Renal cortical epithelial cell (primary cell): ENCODE data around the gene CABCOCO1. TPM values are rescaled to one million over a fixed set of nuclear protein-coding genes. Genes with fewer than 3 reads are reported as not detected.

Source experiments
- DNase-seq: peaks from one replicate; pipeline ENCODE4 v3.0.0-alpha.2; 2011; ENCODE audit warnings: low read depth
- total RNA-seq: library from RNA; depleted of rRNA; stranded (reverse); fragments of >200 nt; gene quantifications from 2 replicates; pipeline ENCODE4 v1.2.3, GENCODE V29; 2014

Gene CABCOCO1, protein sequence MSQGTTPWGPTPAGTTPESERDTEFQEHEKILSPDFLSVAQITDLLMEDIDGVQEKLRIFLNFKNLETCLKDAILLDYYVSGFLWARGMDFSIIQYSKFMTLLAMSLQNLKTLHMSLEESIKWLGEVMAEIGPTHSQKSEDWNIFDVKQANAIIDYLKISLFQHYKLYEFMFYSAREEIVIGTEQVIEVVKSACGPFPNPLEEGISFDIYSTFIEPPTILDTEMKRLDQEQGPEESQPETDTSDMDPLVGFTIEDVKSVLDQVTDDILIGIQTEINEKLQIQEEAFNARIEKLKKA
- total RNA-seq: 1.0 and 2.5 TPM in 2 replicates

DNA sequence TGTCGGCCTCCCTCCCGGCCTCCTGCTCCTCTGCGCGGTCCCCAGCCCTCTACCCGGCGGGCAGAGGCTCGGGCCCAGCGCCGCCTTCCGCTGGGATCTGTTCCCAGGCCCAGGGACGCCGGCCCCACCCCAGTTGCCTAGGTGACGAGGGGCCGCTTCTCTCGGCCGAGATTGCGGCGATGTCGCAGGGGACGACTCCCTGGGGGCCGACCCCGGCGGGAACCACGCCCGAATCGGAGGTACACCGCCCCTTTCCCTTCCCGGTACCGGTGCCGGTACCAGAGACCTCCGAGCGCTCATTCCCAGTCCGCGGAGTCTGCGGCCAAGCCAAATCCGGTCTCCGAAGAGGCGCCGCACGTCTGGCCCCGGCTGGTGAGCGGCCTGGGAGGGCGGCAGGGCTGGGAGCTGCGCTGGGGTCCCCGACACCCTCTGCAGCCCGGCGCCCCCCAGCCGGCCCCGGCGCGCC is at the start of gene CABCOCO1:
CABCOCO1 (plus strand) TSS at position 136 of the 466 bp plus-strand sequence; CDS start at position 180, 44 bp downstream.
- DNase-seq: no peak

DNA sequence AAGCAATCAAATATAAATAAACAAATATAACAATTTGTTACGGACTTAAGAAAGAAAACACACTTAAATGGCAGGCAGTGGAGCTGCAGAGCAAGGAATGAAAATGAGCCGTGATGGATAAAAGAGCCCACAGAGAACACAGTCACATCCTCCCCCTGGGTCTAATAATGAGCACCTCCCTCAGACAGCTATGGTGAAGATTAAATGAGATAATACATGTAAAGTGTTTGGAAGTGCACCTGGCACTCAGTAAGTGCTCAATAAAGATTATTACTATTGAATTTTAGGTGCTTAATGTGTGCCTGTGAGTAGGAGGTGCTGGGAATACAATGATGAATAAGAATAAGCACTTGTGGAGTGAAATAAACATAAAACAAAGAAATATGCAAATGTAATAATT is 49.1 kb upstream of the CABCOCO1 start:
- no peak for DNase-seq

DNA sequence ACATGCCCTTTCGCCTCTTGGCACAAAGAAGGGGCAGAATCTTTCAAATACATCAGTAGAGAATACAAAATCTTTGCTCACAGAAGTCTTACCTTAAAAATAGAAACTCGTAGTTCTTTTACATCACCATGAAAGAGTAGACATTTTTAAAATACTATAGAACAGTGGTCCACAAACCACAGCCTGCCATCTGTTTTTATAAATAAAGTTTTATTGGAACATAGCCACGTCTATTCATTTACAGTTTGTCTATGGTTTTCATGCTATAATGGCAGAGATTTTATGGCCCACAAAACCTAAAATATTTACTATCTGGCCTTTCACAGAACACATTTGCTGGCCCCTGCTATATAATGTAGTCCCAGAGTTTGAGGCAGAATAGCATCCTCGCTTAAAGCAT is 46.1 kb upstream of the CABCOCO1 start:
- DNase-seq: no peak

DNA sequence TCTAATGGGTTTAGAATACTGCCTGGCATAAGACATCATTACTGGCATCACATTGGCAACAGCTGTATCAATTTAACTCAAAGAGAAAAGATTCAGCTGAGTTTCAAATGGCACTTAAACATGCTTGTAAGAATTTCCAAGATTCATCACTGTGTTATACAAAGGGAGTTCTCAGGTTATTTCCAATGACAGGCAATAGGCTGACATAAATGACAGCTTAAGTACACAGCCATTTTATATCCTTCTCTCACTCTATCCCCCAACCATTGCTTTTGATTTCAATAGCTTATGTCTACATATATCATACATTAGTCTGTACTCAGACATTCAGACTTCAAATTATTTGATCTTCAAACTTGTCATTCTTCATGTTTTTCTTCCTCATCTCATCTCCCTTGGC is 45.5 kb upstream of the CABCOCO1 start:
- no peak for DNase-seq

DNA sequence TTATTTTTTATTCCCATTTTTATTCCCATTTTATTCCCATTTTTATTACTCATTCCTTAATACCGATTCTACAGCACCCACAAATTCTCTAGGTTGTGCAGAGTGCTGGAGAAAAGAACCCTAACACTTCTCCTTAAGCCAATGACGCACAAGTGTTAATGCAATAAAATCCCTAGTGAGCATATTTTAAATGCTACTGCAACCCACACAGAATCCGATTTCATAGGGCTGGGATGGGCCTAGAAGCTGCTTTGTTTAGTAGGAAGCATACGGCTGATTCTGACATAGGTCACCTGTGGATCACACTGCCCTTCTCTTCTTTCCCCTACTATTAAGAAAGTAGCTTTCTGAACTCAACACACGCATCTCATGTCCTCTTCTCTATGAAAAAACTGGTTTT is 45.1 kb upstream of the CABCOCO1 start:
- no peak for DNase-seq

DNA sequence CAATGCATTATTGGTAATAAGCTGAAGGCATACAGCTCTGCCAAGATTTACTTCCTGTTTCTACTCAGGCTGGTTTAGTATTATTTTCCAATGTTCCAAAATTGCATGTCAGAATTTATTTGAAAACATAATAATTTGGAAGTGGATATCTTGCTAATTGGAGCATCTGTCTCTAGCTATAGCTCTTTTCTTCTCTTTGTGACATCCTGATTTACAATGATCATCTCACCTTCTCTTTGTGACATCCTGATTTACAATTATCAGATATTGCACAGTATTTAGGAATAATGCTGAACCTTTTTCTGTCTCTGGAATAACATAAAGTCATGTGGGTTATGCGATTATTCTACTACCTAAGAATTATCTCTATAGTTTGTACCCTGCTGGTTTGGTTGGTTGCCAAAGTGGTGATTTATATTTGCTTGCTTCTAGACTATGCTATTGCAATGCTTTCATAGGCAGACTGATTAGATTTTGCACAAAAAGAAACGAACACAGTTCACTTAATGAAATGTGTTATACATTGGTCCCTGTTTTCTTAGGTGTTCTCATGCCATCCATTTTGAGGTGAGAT is 44.3 kb upstream of the CABCOCO1 start:
- DNase-seq: no peak

DNA sequence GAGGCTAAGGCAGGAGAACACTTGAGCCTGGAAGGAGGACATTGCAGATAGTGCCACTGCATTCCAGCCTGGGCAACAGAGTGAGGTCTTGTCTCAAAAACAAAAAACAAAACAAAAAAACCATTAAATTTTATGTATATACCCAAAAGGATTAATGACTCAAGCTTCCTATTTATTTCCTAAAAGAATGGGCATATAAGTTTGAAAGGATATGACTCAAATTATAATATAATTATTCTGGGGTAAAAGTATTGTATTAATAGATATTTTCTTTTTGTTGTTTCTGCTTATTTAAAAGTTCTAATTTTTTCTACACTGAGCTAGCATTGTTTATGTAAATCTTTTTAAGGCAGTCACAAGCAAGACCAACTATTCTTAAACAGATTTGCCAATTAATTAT is 42.2 kb upstream of the CABCOCO1 start:
- no peak for DNase-seq

DNA sequence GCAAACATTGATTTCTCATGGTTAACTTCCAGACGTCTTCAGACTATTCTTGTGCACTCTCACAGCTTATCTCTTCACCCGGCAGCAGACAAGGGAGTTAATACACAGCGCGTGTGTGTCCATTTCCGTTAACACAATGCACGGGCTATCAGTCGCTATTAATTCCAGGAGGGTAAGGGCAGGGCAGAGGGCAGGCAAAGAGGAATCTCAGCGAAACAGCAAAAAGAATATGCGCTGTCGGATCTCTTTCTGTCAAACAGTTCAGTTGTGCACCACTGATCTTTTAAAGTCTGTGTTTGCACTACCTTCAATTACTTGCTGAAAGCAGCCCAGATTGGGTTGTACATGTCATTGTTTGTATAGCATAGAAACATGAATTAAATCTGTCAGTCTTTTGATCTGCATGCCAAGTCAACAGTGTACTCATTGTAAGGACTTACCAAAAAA is 41.1 kb upstream of the CABCOCO1 start:
- DNase-seq: no peak

DNA sequence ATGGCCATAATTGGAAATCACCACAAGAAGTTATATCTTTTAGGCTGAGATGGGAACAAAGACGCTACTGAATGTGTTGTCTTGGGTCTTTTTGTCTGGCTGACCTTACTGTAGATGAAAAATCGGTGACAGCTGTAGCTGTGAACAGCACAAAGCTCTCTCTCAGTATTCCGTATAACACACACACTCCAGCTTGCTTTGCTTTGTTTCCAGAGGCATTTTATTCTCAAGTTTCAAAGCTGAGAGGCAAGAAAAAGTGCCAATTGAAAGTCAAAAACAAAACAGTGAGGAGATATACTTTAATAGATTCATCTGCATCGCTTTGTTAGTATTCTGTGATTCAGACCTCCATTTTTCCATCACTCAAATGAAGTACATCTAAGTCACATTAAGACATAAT is 39.6 kb upstream of the CABCOCO1 start:
- no peak for DNase-seq

DNA sequence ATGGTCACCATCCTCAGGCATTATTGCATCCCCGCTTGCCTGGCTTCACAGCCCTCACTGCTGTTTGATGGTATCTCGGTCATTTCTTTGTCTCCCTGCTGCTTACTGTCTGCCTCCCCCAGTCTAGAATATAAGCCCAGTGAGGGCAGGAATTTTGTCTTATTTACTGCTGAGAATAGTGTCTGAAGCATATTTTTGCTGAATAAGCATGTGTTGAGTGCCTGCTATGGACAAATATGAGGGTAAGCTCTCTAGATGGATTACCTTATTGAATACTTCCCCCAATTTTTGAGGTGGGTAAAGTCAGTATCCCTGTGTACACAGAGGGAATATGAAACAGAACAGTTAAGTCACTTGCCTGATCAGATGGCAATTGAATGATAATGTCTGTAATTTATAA is 36.5 kb upstream of the CABCOCO1 start:
- DNase-seq: no peak

DNA sequence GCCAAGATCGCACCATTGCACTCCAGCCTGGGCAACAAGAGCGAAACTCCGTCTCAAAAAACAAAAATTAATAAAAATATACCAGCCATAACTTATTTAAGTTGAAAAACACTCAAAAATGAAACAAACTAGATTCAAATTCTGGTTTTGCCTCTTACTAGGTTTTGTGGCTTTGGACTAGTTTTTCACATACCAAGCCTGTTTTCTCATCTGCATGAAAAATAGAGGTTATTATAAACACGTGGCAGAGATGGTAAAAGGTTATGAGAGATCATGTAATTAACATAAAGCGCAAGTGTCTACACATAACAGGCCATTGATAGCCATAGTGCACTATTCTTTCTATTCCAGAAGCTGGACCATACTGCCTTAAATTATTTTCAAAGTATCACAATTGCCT is 35.5 kb upstream of the CABCOCO1 start:
- no peak for DNase-seq

DNA sequence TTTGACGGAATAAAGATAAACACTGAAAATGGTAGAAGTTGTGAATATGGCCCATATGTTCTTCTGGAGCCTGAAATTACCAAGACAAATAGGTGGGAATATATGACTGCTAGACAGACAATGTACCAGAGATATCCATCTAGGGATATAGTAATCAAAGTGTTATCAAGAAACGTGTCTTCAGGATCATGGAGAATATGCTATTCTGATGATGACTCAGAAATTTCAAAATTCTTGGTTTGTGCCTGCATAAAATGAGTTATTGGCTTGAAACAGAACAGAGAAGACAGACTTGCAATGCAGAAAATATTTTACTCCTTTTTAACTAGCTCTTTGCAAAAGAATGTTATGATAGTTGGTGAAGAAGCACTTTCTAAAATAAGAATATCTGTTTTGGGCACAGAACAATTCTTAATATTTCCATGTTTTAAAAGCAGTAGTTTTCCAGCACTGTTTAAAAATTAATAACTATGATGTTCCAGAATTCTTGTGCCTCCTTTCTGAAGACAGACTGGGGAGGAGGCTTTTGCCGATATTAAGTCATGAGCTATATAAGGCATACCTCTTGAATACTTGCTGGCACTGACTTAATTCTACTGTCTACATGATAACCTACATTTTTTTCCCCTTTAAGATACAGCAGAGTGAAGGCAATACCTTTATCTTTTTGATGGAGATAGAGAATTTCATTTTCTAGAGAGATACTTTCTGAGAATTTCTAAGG is 34.4 kb upstream of the CABCOCO1 start:
- no peak for DNase-seq

DNA sequence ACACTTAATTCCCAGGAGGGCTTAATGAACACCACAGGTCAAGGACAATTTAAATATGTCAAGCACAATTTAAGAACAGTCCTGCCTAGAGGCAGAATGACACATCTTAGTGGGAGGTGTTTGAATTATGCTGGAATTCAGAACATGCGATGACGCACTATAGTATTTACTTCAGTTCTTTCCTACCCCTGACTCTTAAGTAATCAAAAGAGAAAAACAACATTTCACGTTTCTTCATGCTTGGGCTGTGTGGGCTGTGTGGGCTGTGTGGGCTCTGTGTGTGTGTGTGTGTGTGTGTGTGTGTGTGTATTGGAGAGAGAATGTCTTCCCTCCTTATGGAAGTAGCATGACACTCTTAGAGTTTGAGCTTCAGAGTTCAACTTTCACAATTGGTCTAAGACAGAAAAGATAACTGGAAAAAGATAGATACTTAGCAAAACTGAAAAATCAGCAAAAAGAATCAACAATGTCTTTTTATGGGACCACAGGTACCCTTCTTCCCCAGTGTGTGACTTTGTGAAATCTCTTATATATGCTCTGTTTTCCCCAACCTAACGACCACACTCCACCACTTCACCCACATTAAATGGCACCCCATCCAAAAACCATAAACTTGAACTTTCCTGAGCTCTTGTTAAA is 33.7 kb upstream of the CABCOCO1 start:
- peak; percentile 99 for DNase-seq

DNA sequence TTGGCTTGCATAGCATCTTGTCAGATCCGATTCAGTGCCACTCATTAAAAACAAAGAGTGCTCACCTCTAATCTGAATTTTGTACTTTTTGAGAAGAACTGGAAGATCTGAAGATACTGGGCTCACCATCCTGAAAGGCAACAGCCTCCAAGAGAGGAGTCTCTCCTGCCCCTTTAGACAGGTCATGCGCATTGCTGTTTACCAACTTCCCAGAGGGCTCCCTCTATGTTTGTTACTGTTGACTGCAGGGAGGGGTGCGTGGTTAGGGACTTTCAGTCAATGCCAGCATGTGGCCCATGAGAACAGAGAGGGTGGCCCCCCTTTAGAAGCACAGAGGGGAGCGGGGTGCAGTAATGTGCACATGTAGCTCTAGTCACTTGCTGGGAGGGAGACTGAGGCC is 33.2 kb upstream of the CABCOCO1 start:
- no peak for DNase-seq

DNA sequence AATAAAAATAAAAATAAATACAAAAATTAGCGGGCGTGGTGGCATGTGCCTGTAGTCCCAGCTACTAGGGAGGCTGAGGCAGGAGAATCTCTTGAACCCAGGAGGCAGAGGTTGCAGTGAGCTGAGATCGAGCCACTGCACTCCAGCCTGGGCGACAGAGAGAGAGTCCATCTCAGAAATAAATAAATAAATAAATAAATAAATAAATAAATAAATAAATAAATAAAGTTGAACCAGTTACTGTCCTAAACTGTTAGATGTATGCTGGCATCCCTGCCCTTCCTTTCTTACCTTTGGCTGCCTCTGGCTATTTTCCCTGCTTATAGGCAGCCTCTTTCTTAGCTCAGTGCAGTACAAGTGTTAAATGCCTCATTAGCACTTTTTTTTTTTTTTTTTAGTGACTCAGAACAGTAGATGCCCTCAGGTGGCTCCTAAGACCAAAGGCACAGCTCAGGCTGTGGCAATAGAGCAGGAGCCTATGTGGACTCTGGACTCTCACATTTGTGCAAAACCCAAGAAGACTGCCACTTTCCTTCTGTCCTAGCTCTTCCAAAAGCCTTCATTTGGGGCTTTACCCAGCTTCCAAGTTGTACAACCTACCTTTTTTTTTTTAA is 30.6 kb upstream of the CABCOCO1 start:
- DNase-seq: peak; percentile 90

DNA sequence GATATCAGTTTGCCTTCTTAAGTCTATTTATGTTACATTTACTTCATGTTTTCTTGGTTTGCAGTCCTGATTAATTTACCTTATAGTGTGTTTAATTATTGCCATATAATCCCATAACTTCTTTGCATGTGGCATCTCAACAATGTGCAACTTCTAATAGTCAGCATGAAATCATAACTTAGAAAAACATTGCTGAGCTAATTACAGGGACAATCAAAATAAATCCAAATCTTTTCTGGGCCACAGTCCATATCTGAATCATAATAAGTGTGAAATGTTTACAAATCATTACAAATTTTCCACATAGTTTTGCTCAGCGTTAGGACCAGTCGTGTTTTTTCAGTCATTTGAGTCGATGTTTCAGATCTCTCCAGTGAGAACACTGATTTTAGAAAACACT is 29.1 kb upstream of the CABCOCO1 start:
- no peak for DNase-seq

DNA sequence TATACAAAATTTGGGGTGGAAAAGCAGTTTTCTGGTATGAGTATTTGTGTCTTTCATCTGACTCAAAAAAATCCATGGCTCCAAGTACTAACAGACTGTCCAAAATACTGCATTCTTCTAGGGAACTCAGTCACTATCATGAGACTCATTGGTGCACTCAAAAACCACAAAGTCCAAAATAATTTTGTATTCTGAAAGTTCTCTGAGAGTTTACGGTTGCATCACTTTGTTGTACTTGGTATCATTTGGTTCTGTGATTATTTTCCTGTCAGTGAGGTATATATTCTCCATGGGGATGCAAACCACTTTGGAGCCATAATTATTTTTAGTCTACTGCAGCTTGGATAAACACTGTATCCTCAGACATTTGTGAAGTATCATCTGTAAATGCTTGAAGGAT is 28.0 kb upstream of the CABCOCO1 start:
- no peak for DNase-seq

DNA sequence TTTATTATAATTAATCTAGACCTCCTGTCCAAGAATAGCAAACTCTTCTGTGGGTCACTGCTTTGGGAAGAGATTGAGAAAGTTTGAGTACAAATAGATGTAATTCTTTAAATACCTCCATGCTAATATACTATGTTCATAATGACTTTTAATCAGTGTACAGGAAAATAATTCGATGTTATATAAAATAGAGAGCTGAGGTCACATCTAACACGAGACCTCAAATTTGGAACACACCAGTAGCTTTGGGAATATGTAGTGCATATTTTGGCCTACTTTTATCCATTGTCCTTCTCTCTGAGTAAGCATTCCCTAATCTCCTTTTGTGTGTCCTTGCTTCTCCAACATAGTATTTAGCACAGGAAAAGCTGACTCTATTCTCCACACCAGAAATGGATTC is 27.3 kb upstream of the CABCOCO1 start:
- DNase-seq: no peak

DNA sequence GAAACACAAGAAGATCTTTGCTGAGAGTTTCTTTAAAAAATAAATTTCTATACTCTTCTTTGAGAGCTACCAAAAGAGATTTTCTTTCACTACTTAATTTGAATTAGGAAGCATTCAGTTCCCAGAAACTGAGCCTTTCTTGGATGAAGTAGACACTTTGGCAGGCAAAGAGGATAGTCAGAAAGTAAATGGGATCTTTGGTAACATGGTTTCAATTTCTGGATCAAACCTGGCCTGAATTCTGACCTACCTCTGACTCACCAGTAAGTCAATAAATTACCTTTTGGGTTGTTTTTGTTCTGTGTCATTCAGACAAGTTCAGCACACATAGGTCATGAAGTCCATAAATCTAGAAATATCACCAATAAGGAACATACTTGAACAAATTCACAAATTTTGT is 26.8 kb upstream of the CABCOCO1 start:
- DNase-seq: peak; percentile 93

DNA sequence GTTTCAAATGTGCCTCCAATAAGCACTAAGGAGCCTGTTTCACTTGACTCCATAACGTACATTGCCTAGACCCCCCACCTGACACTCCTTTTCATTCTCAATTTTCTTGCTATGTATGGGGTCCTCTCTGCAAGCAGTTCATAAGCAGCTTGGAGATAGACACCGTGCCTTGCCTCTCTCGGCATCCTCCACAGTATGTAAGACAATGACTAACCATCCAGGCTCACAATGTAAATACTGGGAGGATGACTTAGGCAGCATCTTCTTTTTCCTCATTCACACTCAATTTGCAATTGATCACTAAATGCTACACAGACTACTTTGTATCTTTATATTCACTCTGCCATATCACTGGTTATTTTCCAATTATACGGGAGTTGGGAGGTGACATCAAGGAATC is 22.8 kb upstream of the CABCOCO1 start:
- no peak for DNase-seq

DNA sequence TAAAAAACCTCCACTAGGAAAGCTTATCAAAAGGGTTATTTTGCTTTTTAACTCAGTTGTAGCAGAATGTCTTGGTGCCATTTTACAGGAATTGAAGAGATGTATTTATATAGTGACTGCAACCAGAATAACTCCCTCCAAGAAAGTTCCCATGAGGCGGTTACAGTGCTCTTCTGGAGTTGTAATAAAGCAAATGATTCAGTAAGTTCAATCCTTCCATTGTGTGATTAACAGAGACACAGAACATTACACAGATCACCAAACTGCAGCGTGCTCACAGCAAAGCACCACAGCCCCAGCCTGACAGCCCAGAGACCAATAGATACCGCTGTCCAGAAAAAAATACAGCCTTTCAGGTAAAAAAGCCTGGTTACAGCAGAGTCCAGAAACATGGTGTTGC is 21.9 kb upstream of the CABCOCO1 start:
- no peak for DNase-seq

DNA sequence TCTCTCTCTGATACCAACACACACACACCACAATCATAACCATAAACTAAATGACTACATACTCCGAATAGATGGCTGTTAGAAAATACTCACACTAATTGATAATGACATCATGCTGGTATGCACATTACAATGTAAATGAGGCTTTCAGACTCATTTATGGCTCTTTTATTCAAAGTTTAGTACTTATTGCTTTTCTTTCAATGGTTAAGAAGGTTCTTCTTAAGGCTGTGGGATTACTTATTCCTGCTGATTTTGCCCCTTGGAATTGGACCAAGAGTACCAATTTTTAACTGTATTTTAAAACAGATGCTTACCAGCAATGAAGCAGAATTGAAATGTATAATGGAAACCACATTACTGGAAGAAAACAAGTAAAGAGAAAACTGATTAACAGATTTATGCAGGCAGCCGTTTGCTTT is 20.6 kb upstream of the CABCOCO1 start:
- DNase-seq: peak; percentile 81
